ENCODE results near the gene CNN2.

DNA sequence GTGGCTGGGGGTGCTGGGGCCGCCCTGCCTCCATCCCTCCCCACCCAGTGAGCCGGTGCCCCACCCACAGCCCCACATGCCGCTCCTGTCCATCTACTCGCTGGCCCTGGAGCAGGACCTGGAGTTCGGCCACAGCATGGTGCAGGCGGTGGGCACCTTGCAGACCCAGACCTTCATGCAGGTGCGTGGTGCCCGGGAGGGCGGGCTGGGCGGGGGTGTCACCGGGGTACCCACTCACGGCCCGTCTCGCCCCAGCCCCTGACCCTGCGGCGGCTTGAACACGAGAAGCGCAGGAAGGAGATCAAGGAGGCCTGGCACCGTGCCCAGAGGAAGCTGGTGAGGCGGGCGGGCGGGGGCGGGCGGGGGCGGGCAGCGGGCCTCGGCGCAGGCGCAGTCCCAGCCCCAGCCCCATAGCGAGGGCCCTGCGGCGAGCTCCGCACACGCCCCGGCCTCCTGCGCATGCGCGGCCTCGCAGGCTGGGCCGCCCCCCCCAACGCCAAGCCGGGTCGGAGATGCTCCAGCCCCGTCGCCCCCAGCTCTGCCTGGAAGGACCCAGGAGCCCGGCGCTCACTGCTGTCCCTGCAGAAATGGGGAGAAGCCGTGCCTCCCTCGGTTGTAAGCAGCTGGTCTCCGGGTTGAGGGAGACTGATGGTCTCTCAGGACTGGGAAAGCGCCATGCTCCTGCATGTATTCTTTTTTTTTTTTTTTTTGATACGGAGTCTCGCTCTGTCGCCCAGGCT is 48.3 kb downstream of the CNN2 start:
- TF ChIP-seq, protein P1, sequence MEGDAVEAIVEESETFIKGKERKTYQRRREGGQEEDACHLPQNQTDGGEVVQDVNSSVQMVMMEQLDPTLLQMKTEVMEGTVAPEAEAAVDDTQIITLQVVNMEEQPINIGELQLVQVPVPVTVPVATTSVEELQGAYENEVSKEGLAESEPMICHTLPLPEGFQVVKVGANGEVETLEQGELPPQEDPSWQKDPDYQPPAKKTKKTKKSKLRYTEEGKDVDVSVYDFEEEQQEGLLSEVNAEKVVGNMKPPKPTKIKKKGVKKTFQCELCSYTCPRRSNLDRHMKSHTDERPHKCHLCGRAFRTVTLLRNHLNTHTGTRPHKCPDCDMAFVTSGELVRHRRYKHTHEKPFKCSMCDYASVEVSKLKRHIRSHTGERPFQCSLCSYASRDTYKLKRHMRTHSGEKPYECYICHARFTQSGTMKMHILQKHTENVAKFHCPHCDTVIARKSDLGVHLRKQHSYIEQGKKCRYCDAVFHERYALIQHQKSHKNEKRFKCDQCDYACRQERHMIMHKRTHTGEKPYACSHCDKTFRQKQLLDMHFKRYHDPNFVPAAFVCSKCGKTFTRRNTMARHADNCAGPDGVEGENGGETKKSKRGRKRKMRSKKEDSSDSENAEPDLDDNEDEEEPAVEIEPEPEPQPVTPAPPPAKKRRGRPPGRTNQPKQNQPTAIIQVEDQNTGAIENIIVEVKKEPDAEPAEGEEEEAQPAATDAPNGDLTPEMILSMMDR (IDR thresholded peaks at IDR 0.05): no peak
- TF ChIP-seq POLR2A (IDR thresholded peaks at IDR 0.05): no peak
